PFSK-1 (cell line): ENCODE results near the gene PFDN4.

Experiments
- REST ChIP-seq, 2 experiments: IDR thresholded peaks; 2 replicates each; pipeline versions ENCODE4 v1.6.1 to v1.8.0; 2011 to 2012; ENCODE audit warnings: low read depth in 2 of 2, low read length in 2 of 2, control low read depth in 1 of 2, inconsistent platforms in 1 of 2, mild to moderate bottlenecking in 1 of 2, moderate library complexity in 1 of 2; ENCODE audit not compliant: insufficient read depth in 1 of 2
- SIN3A ChIP-seq: IDR thresholded peaks from 2 replicates; pipeline ENCODE4 v1.6.1; 2012; ENCODE audit warnings: mild to moderate bottlenecking, low read length, moderate library complexity, borderline replicate concordance; ENCODE audit not compliant: insufficient read depth

GRCh38 chr20:54195483-54196472, 12.1 kb upstream of the PFDN4 start:
- TF ChIP-seq REST (IDR thresholded peaks at IDR 0.05; ENCODE audit: insufficient read depth in 1 of 2, low read depth in 2 of 2, low read length in 2 of 2), result no peak
- no peak for TF ChIP-seq SIN3A
